ENCODE data around the gene HSD17B10. TPM values are rescaled to one million over a fixed set of nuclear protein-coding genes. Genes with fewer than 3 reads are reported as not detected.

Gene HSD17B10
- total and polyA plus RNA-seq, 2 experiments from 2014 or later, result 78.9 to 121 TPM

- no peaks in the 10 kb centered on the region for H3K9me3 Mint-ChIP-seq
- peak overlapping the region; percentile 77 for H3K4me3 Mint-ChIP-seq
Measured at GRCh38 chrX:53441531-53442321, 7.6 kb upstream of the HSD17B10 start.

GRCh38 chrX:53440621-53441517 is 6.7 kb upstream of the HSD17B10 start:
- no peaks in the 10 kb centered on the region for H3F3A ChIP-seq (replicated peaks; ENCODE audit: low read depth)
- TF ChIP-seq EZH2phosphoT487 (IDR thresholded peaks at IDR 0.05; ENCODE audit: unreplicated experiment), result no peak
- TF ChIP-seq REST (IDR thresholded peaks at IDR 0.05; ENCODE audit: unreplicated experiment), result no peak
- TF ChIP-seq EZH2 (IDR thresholded peaks at IDR 0.05; ENCODE audit: low read depth, unreplicated experiment), result no peak
- TF ChIP-seq ETS1 (IDR thresholded peaks at IDR 0.05), result no peak
- H3K27ac ChIP-seq (ENCODE audit: low read depth), result no peak overlapping the region
- Mint-ChIP-seq H3K27me3 (ENCODE audit: insufficient read depth, low read depth, poor library complexity) (peaks cover 8% of the 10 kb centered on the region), H3K27ac (no peak overlapping the region), H3K4me3 (peak overlapping the region; percentile 77), H3K4me1 (peaks cover 3% of the 10 kb centered on the region), H3K36me3 (ENCODE audit: low read depth) (no peaks in the 10 kb centered on the region), H3K9me3 (no peaks in the 10 kb centered on the region)
- H3K27me3 ChIP-seq (ENCODE audit: insufficient read depth), result peaks cover 21% of the 10 kb centered on the region
- peak; percentile 55 for ATAC-seq
- H3K9me2 ChIP-seq (ENCODE audit: insufficient read depth), result no peaks in the 10 kb centered on the region
- H3K79me2 ChIP-seq (replicated peaks; ENCODE audit: insufficient read depth), result no peaks in the 10 kb centered on the region
- H4K20me1 ChIP-seq (replicated peaks; ENCODE audit: insufficient read depth), result no peaks in the 10 kb centered on the region
- peak overlapping the region; percentile 86 for H3K4me2 ChIP-seq
- no peaks in the 10 kb centered on the region for H3K36me3 ChIP-seq (ENCODE audit: insufficient read depth)
- peak overlapping the region; percentile 63 for H3K4me3 ChIP-seq
- peaks cover 6% of the 10 kb centered on the region; the same call in 1 of the 2 replicates for H3K4me1 ChIP-seq (ENCODE audit: insufficient read depth)
- peak; percentile 30 for DNase-seq (ENCODE audit: low spot score)
- H2AFZ ChIP-seq, result peak overlapping the region; percentile 96

More at GRCh38 chrX:53441531-53442321, 7.6 kb upstream of the HSD17B10 start:
- H3K9me2 ChIP-seq (ENCODE audit: insufficient read depth), result no peaks in the 10 kb centered on the region
- peak; percentile 91 for ATAC-seq
- H3K27me3 ChIP-seq (ENCODE audit: insufficient read depth), result peaks cover 21% of the 10 kb centered on the region
- TF ChIP-seq EZH2phosphoT487 (IDR thresholded peaks at IDR 0.05; ENCODE audit: unreplicated experiment) (no peak), REST (IDR thresholded peaks at IDR 0.05; ENCODE audit: unreplicated experiment) (no peak), NANOG (IDR thresholded peaks at IDR 0.05; ENCODE audit: borderline replicate concordance) (no peak), POLR2AphosphoS5 (IDR thresholded peaks at IDR 0.05; ENCODE audit: low read depth) (peak; percentile 42)
- H3K4me2 ChIP-seq, result peak overlapping the region; percentile 86
- peaks cover 6% of the 10 kb centered on the region; the same call in 1 of the 2 replicates for H3K4me1 ChIP-seq (ENCODE audit: insufficient read depth)
- H3K4me3 ChIP-seq, result peak overlapping the region; percentile 63
- no peaks in the 10 kb centered on the region for H3F3A ChIP-seq (replicated peaks; ENCODE audit: low read depth)
- Mint-ChIP-seq H3K36me3 (ENCODE audit: low read depth) (no peaks in the 10 kb centered on the region), H3K27ac (no peak overlapping the region), H3K4me1 (peaks cover 3% of the 10 kb centered on the region), H3K27me3 (ENCODE audit: insufficient read depth, low read depth, poor library complexity) (peaks cover 8% of the 10 kb centered on the region)
- no peaks in the 10 kb centered on the region for H3K36me3 ChIP-seq (ENCODE audit: insufficient read depth)
- H4K20me1 ChIP-seq (replicated peaks; ENCODE audit: insufficient read depth), result no peaks in the 10 kb centered on the region
- H3K79me2 ChIP-seq (replicated peaks; ENCODE audit: insufficient read depth), result no peaks in the 10 kb centered on the region
- no peak overlapping the region for H3K27ac ChIP-seq (ENCODE audit: low read depth)
- peak; percentile 78 for DNase-seq (ENCODE audit: low spot score)
- H2AFZ ChIP-seq, result peak overlapping the region; percentile 96

All from GM23338 (cell line).